DMS 273 (cell line): ENCODE measurements around the gene HDLBP.

Experiments
- DNase-seq: peaks from one replicate; lab custom pipeline; 2025; ENCODE audit not compliant: unreplicated experiment; lab: John Stamatoyannopoulos, UW

Gene HDLBP

GRCh38 chr2:241214209-241214608 lies 101.3 kb downstream of the HDLBP start:
- no peak for DNase-seq

GRCh38 chr2:241213567-241213966 lies 101.9 kb downstream of the HDLBP start:
- no peak for DNase-seq

- no peak for DNase-seq
Observed at GRCh38 chr2:241213041-241213440, 102.4 kb downstream of the HDLBP start.

- no peak for DNase-seq
Observed at GRCh38 chr2:241211276-241211675, 104.2 kb downstream of the HDLBP start.

GRCh38 chr2:241209271-241209670 lies 106.2 kb downstream of the HDLBP start:
- DNase-seq, result no peak

- DNase-seq, result no peak
Observed at GRCh38 chr2:241208058-241208457, 107.4 kb downstream of the HDLBP start.

GRCh38 chr2:241207641-241208040 lies 107.8 kb downstream of the HDLBP start:
- DNase-seq, result no peak

GRCh38 chr2:241207151-241207550 lies 108.3 kb downstream of the HDLBP start:
- DNase-seq, result no peak

- DNase-seq, result no peak
Observed at GRCh38 chr2:241205086-241205485, 110.4 kb downstream of the HDLBP start.

- no peak for DNase-seq
Observed at GRCh38 chr2:241204490-241204889, 111.0 kb downstream of the HDLBP start.

- no peak for DNase-seq
Observed at GRCh38 chr2:241204010-241204384, 111.5 kb downstream of the HDLBP start.

GRCh38 chr2:241203218-241204009 lies 112.1 kb downstream of the HDLBP start:
- no peak for DNase-seq

GRCh38 chr2:241202681-241203080 lies 112.8 kb downstream of the HDLBP start:
- DNase-seq, result no peak

- DNase-seq, result no peak
Observed at GRCh38 chr2:241202268-241202585, 113.2 kb downstream of the HDLBP start.

- DNase-seq, result no peak
Observed at GRCh38 chr2:241201445-241202267, 113.8 kb downstream of the HDLBP start.

GRCh38 chr2:241200822-241201395 lies 114.6 kb downstream of the HDLBP start:
- DNase-seq, result no peak

- DNase-seq, result no peak
Observed at GRCh38 chr2:241199897-241200821, 115.3 kb downstream of the HDLBP start.

- no peak for DNase-seq
Observed at GRCh38 chr2:241199286-241199685, 116.2 kb downstream of the HDLBP start.

GRCh38 chr2:241198381-241199279 lies 116.8 kb downstream of the HDLBP start:
- DNase-seq, result no peak

GRCh38 chr2:241197947-241198346 lies 117.5 kb downstream of the HDLBP start:
- no peak for DNase-seq
